GM12878 (cell line): ENCODE measurements around the gene ELL. TPM values are rescaled to one million over a fixed set of nuclear protein-coding genes. Genes with fewer than 3 reads are reported as not detected.

Experiments used
- CBFB ChIP-seq: IDR thresholded peaks from 2 replicates; pipeline ENCODE4 v1.6.1; 2016; ENCODE audit warnings: antibody characterized with exemption, low read depth
- CHD1 ChIP-seq: IDR thresholded peaks from 2 replicates; pipeline ENCODE4 v1.6.1; 2012; ENCODE audit warnings: low read depth, low read length, improper control_type of control experiment
- CHD2 ChIP-seq: IDR thresholded peaks from 2 replicates; pipeline ENCODE4 v1.6.1; 2011; ENCODE audit warnings: low read depth, low read length, improper control_type of control experiment, borderline replicate concordance
- ETV6 ChIP-seq, 2 experiments: fragments of 450-650 bp in 1 of 2; IDR thresholded peaks in 1 of 2; conservative IDR thresholded peaks in 1 of 2; 2 replicates each; pipeline ENCODE4 v1.6.1; 2014; ENCODE audit warnings: antibody characterized with exemption in 1 of 2, borderline replicate concordance in 1 of 2, low read depth in 1 of 2, mild to moderate bottlenecking in 1 of 2, moderate library complexity in 1 of 2
- IKZF2 ChIP-seq, 2 experiments: fragments of 450-650 bp; IDR thresholded peaks; 2 replicates each; pipeline ENCODE4 v1.6.1; 2017; ENCODE audit warnings: mild to moderate bottlenecking in 2 of 2, moderate library complexity in 2 of 2
- JUND ChIP-seq: IDR thresholded peaks from 2 replicates; pipeline ENCODE4 v1.6.1; 2012; ENCODE audit warnings: low read depth, mild to moderate bottlenecking, low read length, improper control_type of control experiment, moderate library complexity
- LARP7 ChIP-seq: fragments of 450-650 bp; IDR thresholded peaks from 2 replicates; pipeline ENCODE4 v1.6.1; 2017; ENCODE audit warnings: mild to moderate bottlenecking
- MEF2B ChIP-seq: fragments of 450-650 bp; IDR thresholded peaks from 2 replicates; pipeline ENCODE4 v1.6.1; 2018; ENCODE audit warnings: mild to moderate bottlenecking, moderate library complexity; ENCODE audit not compliant: partially characterized antibody, poor library complexity, severe bottlenecking
- MTA2 ChIP-seq: fragments of 450-650 bp; IDR thresholded peaks from 2 replicates; pipeline ENCODE4 v1.6.1; 2016; ENCODE audit warnings: low read depth, mild to moderate bottlenecking, moderate library complexity
- NKRF ChIP-seq: fragments of 450-650 bp; conservative IDR thresholded peaks from 2 replicates; pipeline ENCODE4 v1.6.1; 2017; ENCODE audit warnings: mild to moderate bottlenecking, moderate library complexity
- NR2C2 ChIP-seq: IDR thresholded peaks from 2 replicates; pipeline ENCODE4 v1.6.1; 2011; ENCODE audit warnings: borderline replicate concordance, low read depth; ENCODE audit not compliant: control insufficient read depth, insufficient read length
- PAX8 ChIP-seq: fragments of 450-650 bp; IDR thresholded peaks from 2 replicates; pipeline ENCODE4 v1.6.1; 2017; ENCODE audit warnings: mild to moderate bottlenecking, moderate library complexity
- PML ChIP-seq: IDR thresholded peaks from 2 replicates; pipeline ENCODE4 v1.6.1; 2012; ENCODE audit warnings: low read length, inconsistent platforms
- RELA ChIP-seq: fragments of 450-650 bp; IDR thresholded peaks from 2 replicates; pipeline ENCODE4 v1.8.0; 2014; ENCODE audit warnings: borderline replicate concordance; ENCODE audit not compliant: partially characterized antibody
- SIX5 ChIP-seq: IDR thresholded peaks from 2 replicates; pipeline ENCODE4 v1.6.1; 2011; ENCODE audit warnings: mild to moderate bottlenecking, low read depth, low read length, moderate library complexity; ENCODE audit not compliant: severe bottlenecking
- SP1 ChIP-seq: IDR thresholded peaks from one replicate; pipeline ENCODE4 v1.6.1; 2011; ENCODE audit warnings: low read depth, low read length
- STAT3 ChIP-seq: IDR thresholded peaks from 2 replicates; pipeline ENCODE4 v1.6.1; 2011; ENCODE audit warnings: low read depth, low read length, improper control_type of control experiment
- ZBTB11 ChIP-seq: fragments of 450-650 bp; formaldehyde crosslinking; IDR thresholded peaks from 2 replicates; pipeline ENCODE4 v1.5.0; 2022; ENCODE audit warnings: mild to moderate bottlenecking, missing genetic modification characterization
- ZNF274 ChIP-seq: IDR thresholded peaks from one replicate; pipeline ENCODE4 v1.8.0; 2011; ENCODE audit not compliant: insufficient read length, insufficient read depth
- ZNF622 ChIP-seq: fragments of 450-650 bp; IDR thresholded peaks from 2 replicates; pipeline ENCODE4 v1.6.1; 2017; ENCODE audit warnings: mild to moderate bottlenecking, inconsistent platforms
- polyA plus RNA-seq, 11 experiments: library from polyadenylated mRNA; depleted of rRNA in 4 of 11; unstranded in 6 of 11; stranded (reverse) in 5 of 11; fragments of >200 nt; fragmentation: Nextera tagmentation in 4 of 11; fragmentation: Illumina TruSeq in 1 of 11; extraction: Ambion mirVana in 4 of 11; extraction: Trizol in 1 of 11; gene quantifications; 1 replicate in 1 of 11; 2 replicates in 10 of 11; pipeline versions ENCODE4 v1.2.1 to v1.2.3, GENCODE V29; 2011 to 2016; ENCODE audit warnings: inconsistent platforms in 2 of 11, missing spikeins in 2 of 11, low read depth in 1 of 11
- total RNA-seq, 4 experiments: library from RNA; depleted of rRNA in 3 of 4; stranded (reverse); fragments of >200 nt in 3 of 4; fragmentation: Illumina TruSeq in 1 of 4; extraction: Trizol in 1 of 4; gene quantifications; 2 replicates each; pipeline versions ENCODE4 v1.2.1 to v1.2.3, GENCODE V29; 2013 to 2021
- TF ChIP-seq, protein P1 (sequence below): IDR thresholded peaks from 2 replicates; pipeline ENCODE4 v1.6.1; 2012; ENCODE audit warnings: low read length, inconsistent platforms
- TF ChIP-seq, protein P2 (sequence below): fragments of 450-650 bp; IDR thresholded peaks from 2 replicates; pipeline ENCODE4 v1.6.1; 2017; ENCODE audit warnings: antibody characterized with exemption, mild to moderate bottlenecking, moderate library complexity

The ELL gene
- total and polyA plus RNA-seq, 10 of the 15 experiments (the other 5 are each of a cell fraction or from before 2014, with no cell fraction given), result 0.91 to 25.0 (median 9.1) TPM

DNA sequence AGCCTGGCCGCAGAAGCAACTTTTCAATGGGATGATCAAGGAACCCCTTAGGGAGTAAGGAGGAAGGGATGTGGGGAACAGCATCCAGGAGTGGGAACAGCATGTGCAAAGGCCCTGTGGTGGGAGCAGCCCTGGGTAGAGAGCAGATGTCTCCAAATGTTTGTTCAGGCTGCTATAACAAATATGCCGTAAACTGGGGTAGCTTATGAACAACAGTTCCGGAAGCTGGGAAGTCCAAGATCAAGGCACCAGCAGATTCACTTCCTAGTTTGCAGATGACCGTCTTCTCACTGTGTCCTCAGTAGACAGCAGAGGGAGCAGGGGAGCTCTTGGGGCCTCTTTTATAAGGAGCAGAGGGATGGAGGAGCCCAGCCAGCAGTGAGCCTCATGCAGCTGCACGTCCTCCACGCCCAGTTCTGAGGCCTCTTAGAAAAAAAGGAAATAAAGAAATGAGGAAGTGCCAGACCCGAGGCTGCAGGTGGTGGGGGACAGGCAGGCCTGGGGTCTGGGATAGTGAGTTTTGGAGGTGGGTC lies 120.2 kb downstream of the ELL start (continued):
- TF ChIP-seq SIX5, result no peak
- no peak for TF ChIP-seq RELA
- TF ChIP-seq ZNF274, result no peak
- no peak for TF ChIP-seq NKRF
- no peak for TF ChIP-seq SP1
- TF ChIP-seq MTA2, result no peak; the same call in 1 of the 2 replicates
- no peak for TF ChIP-seq NR2C2
- TF ChIP-seq PML, result no peak; the same call in 1 of the 2 replicates
- TF ChIP-seq, protein P1, sequence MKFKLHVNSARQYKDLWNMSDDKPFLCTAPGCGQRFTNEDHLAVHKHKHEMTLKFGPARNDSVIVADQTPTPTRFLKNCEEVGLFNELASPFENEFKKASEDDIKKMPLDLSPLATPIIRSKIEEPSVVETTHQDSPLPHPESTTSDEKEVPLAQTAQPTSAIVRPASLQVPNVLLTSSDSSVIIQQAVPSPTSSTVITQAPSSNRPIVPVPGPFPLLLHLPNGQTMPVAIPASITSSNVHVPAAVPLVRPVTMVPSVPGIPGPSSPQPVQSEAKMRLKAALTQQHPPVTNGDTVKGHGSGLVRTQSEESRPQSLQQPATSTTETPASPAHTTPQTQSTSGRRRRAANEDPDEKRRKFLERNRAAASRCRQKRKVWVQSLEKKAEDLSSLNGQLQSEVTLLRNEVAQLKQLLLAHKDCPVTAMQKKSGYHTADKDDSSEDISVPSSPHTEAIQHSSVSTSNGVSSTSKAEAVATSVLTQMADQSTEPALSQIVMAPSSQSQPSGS, result no peak
- no peak for TF ChIP-seq JUND
- TF ChIP-seq ETV6 (conservative IDR thresholded peaks at IDR 0.05 in 1 of 2, IDR thresholded peaks at IDR 0.05 in 1 of 2; ENCODE audit: borderline replicate concordance in 1 of 2, low read depth in 1 of 2), result peak in 1 of 2 experiments; percentile 63; a peak in 1 of 4 replicates
- TF ChIP-seq ZBTB11 (CRISPR knock-in tag), result no peak
- no peak for TF ChIP-seq CHD1
- peak; percentile 11 for TF ChIP-seq MEF2B
- no peak for TF ChIP-seq STAT3
- TF ChIP-seq LARP7, result no peak
- TF ChIP-seq, protein P2, sequence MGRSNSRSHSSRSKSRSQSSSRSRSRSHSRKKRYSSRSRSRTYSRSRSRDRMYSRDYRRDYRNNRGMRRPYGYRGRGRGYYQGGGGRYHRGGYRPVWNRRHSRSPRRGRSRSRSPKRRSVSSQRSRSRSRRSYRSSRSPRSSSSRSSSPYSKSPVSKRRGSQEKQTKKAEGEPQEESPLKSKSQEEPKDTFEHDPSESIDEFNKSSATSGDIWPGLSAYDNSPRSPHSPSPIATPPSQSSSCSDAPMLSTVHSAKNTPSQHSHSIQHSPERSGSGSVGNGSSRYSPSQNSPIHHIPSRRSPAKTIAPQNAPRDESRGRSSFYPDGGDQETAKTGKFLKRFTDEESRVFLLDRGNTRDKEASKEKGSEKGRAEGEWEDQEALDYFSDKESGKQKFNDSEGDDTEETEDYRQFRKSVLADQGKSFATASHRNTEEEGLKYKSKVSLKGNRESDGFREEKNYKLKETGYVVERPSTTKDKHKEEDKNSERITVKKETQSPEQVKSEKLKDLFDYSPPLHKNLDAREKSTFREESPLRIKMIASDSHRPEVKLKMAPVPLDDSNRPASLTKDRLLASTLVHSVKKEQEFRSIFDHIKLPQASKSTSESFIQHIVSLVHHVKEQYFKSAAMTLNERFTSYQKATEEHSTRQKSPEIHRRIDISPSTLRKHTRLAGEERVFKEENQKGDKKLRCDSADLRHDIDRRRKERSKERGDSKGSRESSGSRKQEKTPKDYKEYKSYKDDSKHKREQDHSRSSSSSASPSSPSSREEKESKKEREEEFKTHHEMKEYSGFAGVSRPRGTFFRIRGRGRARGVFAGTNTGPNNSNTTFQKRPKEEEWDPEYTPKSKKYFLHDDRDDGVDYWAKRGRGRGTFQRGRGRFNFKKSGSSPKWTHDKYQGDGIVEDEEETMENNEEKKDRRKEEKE, result no peak
- no peak for TF ChIP-seq CHD2
- TF ChIP-seq IKZF2 (IDR thresholded peaks at IDR 0.05), result peak; percentile 65 to 71
- no peak for TF ChIP-seq PAX8
- no peak for TF ChIP-seq CBFB
- no peak for TF ChIP-seq ZNF622
